GM23338 (cell line): ENCODE data around the gene MBD5. TPM values are rescaled to one million over a fixed set of nuclear protein-coding genes. Genes with fewer than 3 reads are reported as not detected.

Source experiments
- ATAC-seq: fragments of 200-7000 bp; cut with Tn5 transposase; 3 replicates; pipeline ENCODE4 v1.9.1; 2020
- DNase-seq: peaks from one replicate; pipeline ENCODE4 v3.0.0-alpha.2; 2015; ENCODE audit warnings: low spot score
- H2AFZ ChIP-seq: fragments of 200-600 bp; sonication (generic); 2 replicates; pipeline ENCODE4 v1.8.0; 2016; ENCODE audit warnings: antibody characterized with exemption, mild to moderate bottlenecking, moderate library complexity
- H3F3A ChIP-seq: fragments of 200-600 bp; sonication (generic); replicated peaks from 2 replicates; pipeline ENCODE4 v1.8.0; 2017; ENCODE audit warnings: antibody characterized with exemption, mixed run types, low read depth
- H3K27ac ChIP-seq: fragments of 200-600 bp; sonication (generic); 2 replicates; pipeline ENCODE4 v1.6.1; 2016; ENCODE audit warnings: low read depth
- H3K27me3 ChIP-seq: fragments of 200-600 bp; sonication (generic); 2 replicates; pipeline ENCODE4 v1.8.0; 2016; ENCODE audit warnings: mild to moderate bottlenecking, mixed run types, moderate library complexity; ENCODE audit not compliant: insufficient read depth
- H3K36me3 ChIP-seq: fragments of 200-600 bp; sonication (generic); 2 replicates; pipeline ENCODE4 v1.8.0; 2016; ENCODE audit warnings: mild to moderate bottlenecking; ENCODE audit not compliant: insufficient read depth
- H3K4me1 ChIP-seq: fragments of 200-600 bp; sonication (generic); 2 replicates; pipeline ENCODE4 v1.8.0; 2016; ENCODE audit warnings: mild to moderate bottlenecking, moderate library complexity; ENCODE audit not compliant: insufficient read depth
- H3K4me2 ChIP-seq: fragments of 200-600 bp; sonication (generic); 2 replicates; pipeline ENCODE4 v1.7.1; 2017; ENCODE audit warnings: mixed run types
- H3K4me3 ChIP-seq: fragments of 200-600 bp; sonication (generic); 2 replicates; pipeline ENCODE4 v1.6.1; 2016; ENCODE audit warnings: mixed run types
- H3K79me2 ChIP-seq: fragments of 200-600 bp; sonication (generic); replicated peaks from 2 replicates; pipeline ENCODE4 v1.8.0; 2017; ENCODE audit warnings: mild to moderate bottlenecking; ENCODE audit not compliant: insufficient read depth
- H3K9me2 ChIP-seq: fragments of 200-600 bp; sonication (generic); 2 replicates; pipeline ENCODE4 v1.8.0; 2017; ENCODE audit not compliant: insufficient read depth
- H4K20me1 ChIP-seq: fragments of 200-600 bp; sonication (generic); replicated peaks from 2 replicates; pipeline ENCODE4 v1.8.0; 2017; ENCODE audit warnings: mild to moderate bottlenecking; ENCODE audit not compliant: insufficient read depth
- H3K27ac Mint-ChIP-seq: 2 replicates; pipeline ENCODE4 v1.8.0; 2020; ENCODE audit warnings: inconsistent platforms, mild to moderate bottlenecking, moderate library complexity, mixed read lengths
- H3K27me3 Mint-ChIP-seq: 3 replicates; pipeline ENCODE4 v1.8.0; 2022; ENCODE audit warnings: low read depth, mild to moderate bottlenecking, moderate library complexity, mixed read lengths, inconsistent platforms; ENCODE audit not compliant: insufficient read depth, poor library complexity
- H3K36me3 Mint-ChIP-seq: 3 replicates; pipeline ENCODE4 v1.8.0; 2021; ENCODE audit warnings: low read depth, mild to moderate bottlenecking, inconsistent platforms, moderate library complexity, mixed read lengths
- H3K4me1 Mint-ChIP-seq: 3 replicates; pipeline ENCODE4 v1.8.0; 2020; ENCODE audit warnings: mild to moderate bottlenecking, inconsistent platforms, mixed read lengths
- H3K4me3 Mint-ChIP-seq: 3 replicates; pipeline ENCODE4 v1.8.0; 2021; ENCODE audit warnings: moderate library complexity, mild to moderate bottlenecking, inconsistent platforms, mixed read lengths
- H3K9me3 Mint-ChIP-seq: 3 replicates; pipeline ENCODE4 v1.8.0; 2020; ENCODE audit warnings: moderate library complexity, mild to moderate bottlenecking, inconsistent platforms, mixed read lengths
- CREB1 ChIP-seq: fragments of 250-450 bp; sonication (Bioruptor Pico); IDR thresholded peaks from 2 replicates; pipeline ENCODE4 v1.5.0; 2020; ENCODE audit warnings: low read depth, mild to moderate bottlenecking, moderate library complexity
- POLR2AphosphoS5 ChIP-seq: IDR thresholded peaks from 2 replicates; pipeline ENCODE4 v1.6.1; 2016; ENCODE audit warnings: antibody characterized with exemption, low read depth
- STAT1 ChIP-seq: IDR thresholded peaks from one replicate; pipeline ENCODE4 v1.6.1; 2016; ENCODE audit warnings: antibody characterized with exemption; ENCODE audit not compliant: unreplicated experiment
- ZNF462 ChIP-seq: fragments of 250-450 bp; sonication (Bioruptor Pico); IDR thresholded peaks from 2 replicates; pipeline ENCODE4 v1.5.0; 2020; ENCODE audit warnings: mild to moderate bottlenecking, moderate library complexity
- polyA plus RNA-seq: library from polyadenylated mRNA; unstranded; fragments of >200 nt; fragmentation: Nextera tagmentation; extraction: Ambion mirVana; gene quantifications from 2 replicates; pipeline ENCODE4 v1.2.1, GENCODE V29; 2016
- total RNA-seq: library from RNA; depleted of rRNA; stranded (reverse); fragments of >200 nt; shearing (Covaris generic); gene quantifications from 2 replicates; pipeline ENCODE4 v1.2.3, GENCODE V29; 2014
- TF ChIP-seq, protein P1 (sequence below): IDR thresholded peaks from one replicate; pipeline ENCODE4 v1.6.1; 2018; ENCODE audit warnings: antibody characterized with exemption; ENCODE audit not compliant: unreplicated experiment
- TF ChIP-seq, protein P2 (sequence below): IDR thresholded peaks from 2 replicates; pipeline ENCODE4 v1.6.1; 2016; ENCODE audit warnings: antibody characterized with exemption
- TF ChIP-seq, protein P3 (sequence below), 2 experiments: fragments of 200-600 bp in 1 of 2; sonication (generic) in 1 of 2; conservative IDR thresholded peaks; 2 replicates each; pipeline versions ENCODE4 v1.5.1 to v1.6.1; 2016 to 2017; ENCODE audit warnings: antibody characterized with exemption in 2 of 2, low read depth in 2 of 2, mild to moderate bottlenecking in 2 of 2, moderate library complexity in 1 of 2

Gene MBD5
- total and polyA plus RNA-seq, 2 experiments from 2014 or later: 16.2 to 23.1 TPM

- TF ChIP-seq, protein P1, sequence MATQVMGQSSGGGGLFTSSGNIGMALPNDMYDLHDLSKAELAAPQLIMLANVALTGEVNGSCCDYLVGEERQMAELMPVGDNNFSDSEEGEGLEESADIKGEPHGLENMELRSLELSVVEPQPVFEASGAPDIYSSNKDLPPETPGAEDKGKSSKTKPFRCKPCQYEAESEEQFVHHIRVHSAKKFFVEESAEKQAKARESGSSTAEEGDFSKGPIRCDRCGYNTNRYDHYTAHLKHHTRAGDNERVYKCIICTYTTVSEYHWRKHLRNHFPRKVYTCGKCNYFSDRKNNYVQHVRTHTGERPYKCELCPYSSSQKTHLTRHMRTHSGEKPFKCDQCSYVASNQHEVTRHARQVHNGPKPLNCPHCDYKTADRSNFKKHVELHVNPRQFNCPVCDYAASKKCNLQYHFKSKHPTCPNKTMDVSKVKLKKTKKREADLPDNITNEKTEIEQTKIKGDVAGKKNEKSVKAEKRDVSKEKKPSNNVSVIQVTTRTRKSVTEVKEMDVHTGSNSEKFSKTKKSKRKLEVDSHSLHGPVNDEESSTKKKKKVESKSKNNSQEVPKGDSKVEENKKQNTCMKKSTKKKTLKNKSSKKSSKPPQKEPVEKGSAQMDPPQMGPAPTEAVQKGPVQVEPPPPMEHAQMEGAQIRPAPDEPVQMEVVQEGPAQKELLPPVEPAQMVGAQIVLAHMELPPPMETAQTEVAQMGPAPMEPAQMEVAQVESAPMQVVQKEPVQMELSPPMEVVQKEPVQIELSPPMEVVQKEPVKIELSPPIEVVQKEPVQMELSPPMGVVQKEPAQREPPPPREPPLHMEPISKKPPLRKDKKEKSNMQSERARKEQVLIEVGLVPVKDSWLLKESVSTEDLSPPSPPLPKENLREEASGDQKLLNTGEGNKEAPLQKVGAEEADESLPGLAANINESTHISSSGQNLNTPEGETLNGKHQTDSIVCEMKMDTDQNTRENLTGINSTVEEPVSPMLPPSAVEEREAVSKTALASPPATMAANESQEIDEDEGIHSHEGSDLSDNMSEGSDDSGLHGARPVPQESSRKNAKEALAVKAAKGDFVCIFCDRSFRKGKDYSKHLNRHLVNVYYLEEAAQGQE: no peak
Measured at GRCh38 chr2:148515976-148516375, 495.1 kb downstream of the MBD5 start (continued).

- no peak overlapping the region for H3K4me3 Mint-ChIP-seq
- no peak overlapping the region for H3K27ac Mint-ChIP-seq
- ATAC-seq (no peak), DNase-seq (no peak)
- no peaks in the 10 kb centered on the region for H3K36me3 Mint-ChIP-seq
- H3K4me2 ChIP-seq: no peak overlapping the region
- H3K9me3 Mint-ChIP-seq: no peaks in the 10 kb centered on the region
- no peaks in the 10 kb centered on the region for H3K79me2 ChIP-seq
- H3K27ac ChIP-seq: no peak overlapping the region
- TF ChIP-seq, protein P1: no peak
- TF ChIP-seq, protein P2, sequence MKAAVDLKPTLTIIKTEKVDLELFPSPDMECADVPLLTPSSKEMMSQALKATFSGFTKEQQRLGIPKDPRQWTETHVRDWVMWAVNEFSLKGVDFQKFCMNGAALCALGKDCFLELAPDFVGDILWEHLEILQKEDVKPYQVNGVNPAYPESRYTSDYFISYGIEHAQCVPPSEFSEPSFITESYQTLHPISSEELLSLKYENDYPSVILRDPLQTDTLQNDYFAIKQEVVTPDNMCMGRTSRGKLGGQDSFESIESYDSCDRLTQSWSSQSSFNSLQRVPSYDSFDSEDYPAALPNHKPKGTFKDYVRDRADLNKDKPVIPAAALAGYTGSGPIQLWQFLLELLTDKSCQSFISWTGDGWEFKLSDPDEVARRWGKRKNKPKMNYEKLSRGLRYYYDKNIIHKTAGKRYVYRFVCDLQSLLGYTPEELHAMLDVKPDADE: no peak
- TF ChIP-seq CREB1 (CRISPR knock-in tag) (no peak), POLR2AphosphoS5 (no peak), ZNF462 (CRISPR knock-in tag) (no peak), STAT1 (no peak)
- TF ChIP-seq, protein P3, sequence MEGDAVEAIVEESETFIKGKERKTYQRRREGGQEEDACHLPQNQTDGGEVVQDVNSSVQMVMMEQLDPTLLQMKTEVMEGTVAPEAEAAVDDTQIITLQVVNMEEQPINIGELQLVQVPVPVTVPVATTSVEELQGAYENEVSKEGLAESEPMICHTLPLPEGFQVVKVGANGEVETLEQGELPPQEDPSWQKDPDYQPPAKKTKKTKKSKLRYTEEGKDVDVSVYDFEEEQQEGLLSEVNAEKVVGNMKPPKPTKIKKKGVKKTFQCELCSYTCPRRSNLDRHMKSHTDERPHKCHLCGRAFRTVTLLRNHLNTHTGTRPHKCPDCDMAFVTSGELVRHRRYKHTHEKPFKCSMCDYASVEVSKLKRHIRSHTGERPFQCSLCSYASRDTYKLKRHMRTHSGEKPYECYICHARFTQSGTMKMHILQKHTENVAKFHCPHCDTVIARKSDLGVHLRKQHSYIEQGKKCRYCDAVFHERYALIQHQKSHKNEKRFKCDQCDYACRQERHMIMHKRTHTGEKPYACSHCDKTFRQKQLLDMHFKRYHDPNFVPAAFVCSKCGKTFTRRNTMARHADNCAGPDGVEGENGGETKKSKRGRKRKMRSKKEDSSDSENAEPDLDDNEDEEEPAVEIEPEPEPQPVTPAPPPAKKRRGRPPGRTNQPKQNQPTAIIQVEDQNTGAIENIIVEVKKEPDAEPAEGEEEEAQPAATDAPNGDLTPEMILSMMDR (conservative IDR thresholded peaks at IDR 0.05; ENCODE audit: low read depth in 2 of 2): no peak
- H3K36me3 ChIP-seq: no peaks in the 10 kb centered on the region
- no peaks in the 10 kb centered on the region for H3F3A ChIP-seq
- H3K9me2 ChIP-seq: no peaks in the 10 kb centered on the region
- no peaks in the 10 kb centered on the region for H3K27me3 ChIP-seq
- H3K4me1 ChIP-seq: peaks cover 10% of the 10 kb centered on the region
- H4K20me1 ChIP-seq: no peaks in the 10 kb centered on the region
- no peak overlapping the region for H2AFZ ChIP-seq
- H3K27me3 Mint-ChIP-seq: no peaks in the 10 kb centered on the region
- peaks cover 21% of the 10 kb centered on the region for H3K4me1 Mint-ChIP-seq
- no peak overlapping the region for H3K4me3 ChIP-seq
Measured at GRCh38 chr2:148517296-148517695, 496.4 kb downstream of the MBD5 start.
